Stimulated activated CD4-positive, alpha-beta T cell treated with anti-CD3 and anti-CD28 coated beads, TNF-alpha, amount 100 ng/mL, for 48 hours (primary cell): ENCODE data around the gene TBC1D16.
"Not testable (repeated sequence)": the region's sequence is repeated elsewhere in the genome, so short reads cannot be mapped to it uniquely, and the experiment has no call there.

ENCODE experiments used
- DNase-seq, 3 donors: peaks; one replicate each; pipeline ENCODE4 v3.0.0-alpha.2; 2020; ENCODE audit warnings: low read depth in 3 of 3

The TBC1D16 gene

GRCh38 chr17:79914813-79915740 is 120.6 kb downstream of the TBC1D16 start:
- DNase-seq: no peak

GRCh38 chr17:79913896-79914812 is 121.5 kb downstream of the TBC1D16 start:
- no peak for DNase-seq

GRCh38 chr17:79913451-79913850 is 122.2 kb downstream of the TBC1D16 start:
- no peak for DNase-seq

GRCh38 chr17:79912552-79913330 is 122.9 kb downstream of the TBC1D16 start:
- no peak for DNase-seq

- no peak for DNase-seq
Measured at GRCh38 chr17:79911430-79912399, 124.0 kb downstream of the TBC1D16 start.

- DNase-seq: no peak
Measured at GRCh38 chr17:79910985-79911361, 124.7 kb downstream of the TBC1D16 start.

- no peak for DNase-seq
Measured at GRCh38 chr17:79909121-79909520, 126.6 kb downstream of the TBC1D16 start.

GRCh38 chr17:79907850-79908249 is 127.8 kb downstream of the TBC1D16 start:
- no peak for DNase-seq

GRCh38 chr17:79907217-79907715 is 128.4 kb downstream of the TBC1D16 start:
- no peak for DNase-seq

GRCh38 chr17:79905832-79906231 is 129.8 kb downstream of the TBC1D16 start:
- DNase-seq: no peak

GRCh38 chr17:79904865-79905264 is 130.8 kb downstream of the TBC1D16 start:
- no peak for DNase-seq

GRCh38 chr17:79902146-79902791 is 133.4 kb downstream of the TBC1D16 start:
- no peak for DNase-seq

- DNase-seq: no peak
Measured at GRCh38 chr17:79901131-79901530, 134.5 kb downstream of the TBC1D16 start.

- no peak for DNase-seq
Measured at GRCh38 chr17:79899584-79899983, 136.1 kb downstream of the TBC1D16 start.

- DNase-seq: no peak
Measured at GRCh38 chr17:79897243-79898063, 138.2 kb downstream of the TBC1D16 start.

- DNase-seq: not testable (repeated sequence)
Measured at GRCh38 chr17:79893457-79893856, 142.2 kb downstream of the TBC1D16 start.

GRCh38 chr17:79892457-79893241 is 143.0 kb downstream of the TBC1D16 start:
- DNase-seq: no peak

GRCh38 chr17:79891113-79891730 is 144.4 kb downstream of the TBC1D16 start:
- DNase-seq: no peak
